HCT116 (cell line): ENCODE measurements around the gene GCLC. TPM values are rescaled to one million over a fixed set of nuclear protein-coding genes. Genes with fewer than 3 reads are reported as not detected.

Experiments used
- ATAC-seq: fragments of 200-7000 bp; cut with Tn5 transposase; 2 replicates; pipeline ENCODE4 v1.9.1; 2020; ENCODE audit warnings: mild to moderate bottlenecking, moderate library complexity
- BruUV-seq: library from RNA; stranded (reverse); fragments of 400-500 nt; replicated peaks from 2 replicates; lab custom pipeline; 2021; lab: Mats Ljungman, UMichigan
- CTCF ChIA-PET: fragments of 300-600 bp; sonication (Branson Sonifier 250); formaldehyde crosslinking; loops from one replicate; lab custom pipeline; 2021; ENCODE audit warnings: antibody characterized with exemption; lab: Charles Lee
- POLR2A ChIA-PET: fragments of 300-600, 350-600 bp; sonication (Branson Sonifier 250); formaldehyde crosslinking; loops from one replicate; lab custom pipeline; 2021; ENCODE audit warnings: antibody characterized with exemption; lab: Charles Lee
- RAD21 ChIA-PET, 2 experiments: fragments of 300-600 bp; sonication (Branson Sonifier 250); formaldehyde crosslinking; loops; one replicate each; lab custom pipeline; 2023; ENCODE audit warnings: low total read pairs in 2 of 2; ENCODE audit not compliant: uncharacterized antibody in 2 of 2, unreplicated experiment in 2 of 2, low non-redundant PET in 1 of 2; lab: Charles Lee
- DNase-seq: peaks from one replicate; pipeline ENCODE4 v3.0.0-alpha.2; 2010; ENCODE audit warnings: low read depth, low spot score
- H2AFZ ChIP-seq: fragments of 200-600 bp; shearing (Covaris generic), sonication (generic); 2 replicates; pipeline ENCODE4 v1.6.1; 2017; ENCODE audit warnings: low read depth, mixed run types, mixed read lengths, antibody characterized with exemption, low read length; ENCODE audit not compliant: poor library complexity, severe bottlenecking
- H3K27ac ChIP-seq: 2 replicates; pipeline ENCODE4 v1.5.1; 2012; ENCODE audit warnings: low read depth, low read length
- H3K27me3 ChIP-seq: fragments of 200-600 bp; sonication (generic); 2 replicates; pipeline ENCODE4 v1.6.1; 2016; ENCODE audit warnings: mixed run types, low read length, mixed read lengths; ENCODE audit not compliant: insufficient read depth
- H3K36me3 ChIP-seq, 2 experiments: fragments of 200-500 bp in 1 of 2; fragments of 200-600 bp in 1 of 2; sonication (Bioruptor generic) in 1 of 2; sonication (generic) in 1 of 2; 2 replicates each; pipeline versions ENCODE4 v1.5.1 to v1.6.1; 2014 to 2016; ENCODE audit warnings: low read length in 2 of 2, inconsistent platforms in 1 of 2, mixed read lengths in 1 of 2, mixed run types in 1 of 2; ENCODE audit not compliant: insufficient read depth in 2 of 2, control insufficient read depth in 1 of 2
- H3K4me1 ChIP-seq, 2 experiments: fragments of 200-600 bp in 1 of 2; sonication (generic) in 1 of 2; 2 replicates each; pipeline versions ENCODE4 v1.5.1 to v1.6.1; 2012 to 2017; ENCODE audit warnings: low read length in 2 of 2, inconsistent platforms in 1 of 2, mild to moderate bottlenecking in 1 of 2, mixed read lengths in 1 of 2, mixed run types in 1 of 2, moderate library complexity in 1 of 2; ENCODE audit not compliant: insufficient read depth in 2 of 2, control insufficient read depth in 1 of 2
- H3K4me2 ChIP-seq: fragments of 200-600 bp; sonication (generic); 2 replicates; pipeline ENCODE4 v1.6.1; 2017; ENCODE audit warnings: mixed run types, low read length, mixed read lengths
- H3K4me3 ChIP-seq, 2 experiments: fragments of 200-600 bp in 1 of 2; sonication (generic) in 1 of 2; replicated peaks in 1 of 2; 2 replicates each; pipeline ENCODE4 v1.5.1; 2011 to 2016; ENCODE audit warnings: low read length in 2 of 2, control low read depth in 1 of 2, low read depth in 1 of 2, mild to moderate bottlenecking in 1 of 2, mixed read lengths in 1 of 2, mixed run types in 1 of 2
- H3K79me2 ChIP-seq: fragments of 200-600 bp; sonication (generic); 2 replicates; pipeline ENCODE4 v1.6.1; 2017; ENCODE audit warnings: mild to moderate bottlenecking, mixed run types, low read length, moderate library complexity, mixed read lengths; ENCODE audit not compliant: insufficient read depth
- H3K9ac ChIP-seq: fragments of 200-600 bp; sonication (generic); 2 replicates; pipeline ENCODE4 v1.6.1; 2016; ENCODE audit warnings: low read length, mixed read lengths
- H3K9me2 ChIP-seq: fragments of 200-600 bp; sonication (generic), shearing (Covaris generic); 2 replicates; pipeline ENCODE4 v1.6.1; 2017; ENCODE audit warnings: mixed run types, mild to moderate bottlenecking, moderate library complexity; ENCODE audit not compliant: insufficient read depth
- H3K9me3 ChIP-seq, 2 experiments: fragments of 200-500 bp in 1 of 2; fragments of 200-600 bp in 1 of 2; sonication (Bioruptor generic) in 1 of 2; sonication (generic) in 1 of 2; 2 replicates each; pipeline ENCODE4 v1.6.1; 2014 to 2017; ENCODE audit warnings: low read length in 2 of 2, mixed read lengths in 2 of 2, inconsistent platforms in 1 of 2, low read depth in 1 of 2, mild to moderate bottlenecking in 1 of 2, mixed run types in 1 of 2, moderate library complexity in 1 of 2; ENCODE audit not compliant: control insufficient read depth in 1 of 2, insufficient read depth in 1 of 2
- H4K20me1 ChIP-seq: fragments of 200-600 bp; sonication (generic), shearing (Covaris generic); 2 replicates; pipeline ENCODE4 v1.6.1; 2017; ENCODE audit warnings: mixed run types, mild to moderate bottlenecking, moderate library complexity; ENCODE audit not compliant: insufficient read depth
- CEBPB ChIP-seq: IDR thresholded peaks from 2 replicates; pipeline ENCODE4 v1.6.1; 2012; ENCODE audit warnings: low read depth
- EGR1 ChIP-seq: IDR thresholded peaks from 2 replicates; pipeline ENCODE4 v1.6.1; 2012; ENCODE audit warnings: low read depth
- ELF1 ChIP-seq: IDR thresholded peaks from 2 replicates; pipeline ENCODE4 v1.6.1; 2012; ENCODE audit warnings: low read depth, borderline replicate concordance
- EZH2 ChIP-seq: fragments of 200-600 bp; sonication (generic); IDR thresholded peaks from 2 replicates; pipeline ENCODE4 v1.6.1; 2017; ENCODE audit warnings: antibody characterized with exemption, mixed run types
- EZH2phosphoT487 ChIP-seq: fragments of 200-600 bp; IDR thresholded peaks from 2 replicates; pipeline ENCODE4 v1.6.1; 2018; ENCODE audit warnings: antibody characterized with exemption, borderline replicate concordance
- JUND ChIP-seq: IDR thresholded peaks from 2 replicates; pipeline ENCODE4 v1.6.1; 2012
- POLR2A ChIP-seq: IDR thresholded peaks from 2 replicates; pipeline ENCODE4 v1.7.0; 2011; ENCODE audit warnings: borderline replicate concordance; ENCODE audit not compliant: insufficient read depth, insufficient read length; ENCODE audit errors: extremely low read depth
- POLR2AphosphoS5 ChIP-seq: IDR thresholded peaks from 2 replicates; pipeline ENCODE4 v1.6.1; 2011; ENCODE audit warnings: mild to moderate bottlenecking, low read depth, low read length, moderate library complexity
- RAD21 ChIP-seq: IDR thresholded peaks from 2 replicates; pipeline ENCODE4 v1.6.1; 2012; ENCODE audit warnings: low read depth, mild to moderate bottlenecking
- SIN3A ChIP-seq: IDR thresholded peaks from 2 replicates; pipeline ENCODE4 v1.6.1; 2012; ENCODE audit warnings: low read depth
- SP1 ChIP-seq: IDR thresholded peaks from 2 replicates; pipeline ENCODE4 v1.6.1; 2012; ENCODE audit warnings: low read depth
- SRF ChIP-seq: IDR thresholded peaks from 2 replicates; pipeline ENCODE4 v1.6.1; 2012; ENCODE audit warnings: low read depth
- TCF7L2 ChIP-seq: IDR thresholded peaks from 2 replicates; pipeline ENCODE4 v1.7.0; 2011; ENCODE audit warnings: borderline replicate concordance, inconsistent platforms; ENCODE audit not compliant: insufficient read depth, insufficient read length; ENCODE audit errors: extremely low read depth
- YY1 ChIP-seq: IDR thresholded peaks from 2 replicates; pipeline ENCODE4 v1.6.1; 2011; ENCODE audit warnings: low read length, low read depth, moderate library complexity, mild to moderate bottlenecking; ENCODE audit not compliant: insufficient replicate concordance; ENCODE audit errors: extremely low read depth
- ZFX ChIP-seq: fragments of 450-650 bp; IDR thresholded peaks from 2 replicates; pipeline ENCODE4 v1.6.1; 2017
- ZNF274 ChIP-seq: fragments of 200-500 bp; sonication (Bioruptor generic); IDR thresholded peaks from 2 replicates; pipeline ENCODE4 v1.6.1; 2014; ENCODE audit warnings: mild to moderate bottlenecking, low read depth, low read length, inconsistent platforms
- intact Hi-C: fragments of 100-400 bp; cut with micrococcal nuclease; formaldehyde crosslinking; loops from 2 replicates; pipeline ENCODE4 v1.10.0; 2022
- total RNA-seq: library from RNA; stranded (reverse); gene quantifications from one replicate; pipeline ENCODE4 v1.2.1, GENCODE V29; 2021; ENCODE audit not compliant: unreplicated experiment
- TF ChIP-seq, protein P1 (sequence below): IDR thresholded peaks from 2 replicates; pipeline ENCODE4 v1.6.1; 2012
- TF ChIP-seq, protein P2 (sequence below): IDR thresholded peaks from 2 replicates; pipeline ENCODE4 v1.6.1; 2012; ENCODE audit warnings: low read depth
- TF ChIP-seq, protein P3 (sequence below): IDR thresholded peaks from 2 replicates; pipeline ENCODE4 v1.6.1; 2011; ENCODE audit warnings: mild to moderate bottlenecking, low read length, moderate library complexity; ENCODE audit not compliant: insufficient replicate concordance; ENCODE audit errors: extremely low read depth

Gene GCLC
- total RNA-seq, 1 experiment from 2014 or later: 72.0 TPM

DNA sequence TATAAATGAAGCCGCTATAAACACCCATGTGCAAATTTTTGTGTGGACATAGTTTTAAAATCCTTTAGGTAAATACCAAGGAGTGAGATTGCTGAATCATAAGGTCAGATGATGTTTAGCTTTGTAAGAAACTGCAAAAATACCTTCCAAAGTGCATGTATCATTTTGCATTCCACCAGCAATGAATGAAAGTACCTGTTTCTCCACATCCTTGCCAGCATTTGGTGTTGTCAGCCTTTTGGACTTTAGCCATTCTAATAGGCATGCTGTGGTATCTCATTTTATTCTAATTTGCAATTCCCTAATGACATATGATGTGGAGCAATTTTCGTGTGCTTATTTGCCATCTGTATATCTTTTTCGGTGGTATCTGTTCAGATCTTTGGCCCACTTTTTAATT lies 93.7 kb downstream of the GCLC start:
- POLR2A ChIA-PET: no interaction called here
- H3K36me3 ChIP-seq: no peaks in the 10 kb centered on the region
- CTCF ChIA-PET: no interaction called here
- H3K9me2 ChIP-seq: no peaks in the 10 kb centered on the region
- H3K4me3 ChIP-seq: no peak overlapping the region
- ATAC-seq: no peak
- BruUV-seq: no TSS peak
- no peak overlapping the region for H3K27ac ChIP-seq
- intact Hi-C loops: no loop called here
- no peak overlapping the region for H2AFZ ChIP-seq
- H3K4me1 ChIP-seq: no peaks in the 10 kb centered on the region
- H3K4me2 ChIP-seq: no peak overlapping the region
- RAD21 ChIA-PET: no interaction called here
- H3K9ac ChIP-seq: no peak overlapping the region
- no peaks in the 10 kb centered on the region for H3K79me2 ChIP-seq
- H3K9me3 ChIP-seq: no peaks in the 10 kb centered on the region
- no peaks in the 10 kb centered on the region for H3K27me3 ChIP-seq
- no peaks in the 10 kb centered on the region for H4K20me1 ChIP-seq
- TF ChIP-seq SP1 (no peak), POLR2A (no peak), EGR1 (no peak), RAD21 (no peak), SRF (no peak), TCF7L2 (no peak), EZH2 (no peak), SIN3A (no peak), ELF1 (no peak), JUND (no peak), EZH2phosphoT487 (no peak), ZNF274 (no peak), ZFX (no peak), POLR2AphosphoS5 (no peak), YY1 (no peak), CEBPB (no peak)
- TF ChIP-seq, protein P1, sequence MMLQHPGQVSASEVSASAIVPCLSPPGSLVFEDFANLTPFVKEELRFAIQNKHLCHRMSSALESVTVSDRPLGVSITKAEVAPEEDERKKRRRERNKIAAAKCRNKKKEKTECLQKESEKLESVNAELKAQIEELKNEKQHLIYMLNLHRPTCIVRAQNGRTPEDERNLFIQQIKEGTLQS: no peak
- TF ChIP-seq, protein P2, sequence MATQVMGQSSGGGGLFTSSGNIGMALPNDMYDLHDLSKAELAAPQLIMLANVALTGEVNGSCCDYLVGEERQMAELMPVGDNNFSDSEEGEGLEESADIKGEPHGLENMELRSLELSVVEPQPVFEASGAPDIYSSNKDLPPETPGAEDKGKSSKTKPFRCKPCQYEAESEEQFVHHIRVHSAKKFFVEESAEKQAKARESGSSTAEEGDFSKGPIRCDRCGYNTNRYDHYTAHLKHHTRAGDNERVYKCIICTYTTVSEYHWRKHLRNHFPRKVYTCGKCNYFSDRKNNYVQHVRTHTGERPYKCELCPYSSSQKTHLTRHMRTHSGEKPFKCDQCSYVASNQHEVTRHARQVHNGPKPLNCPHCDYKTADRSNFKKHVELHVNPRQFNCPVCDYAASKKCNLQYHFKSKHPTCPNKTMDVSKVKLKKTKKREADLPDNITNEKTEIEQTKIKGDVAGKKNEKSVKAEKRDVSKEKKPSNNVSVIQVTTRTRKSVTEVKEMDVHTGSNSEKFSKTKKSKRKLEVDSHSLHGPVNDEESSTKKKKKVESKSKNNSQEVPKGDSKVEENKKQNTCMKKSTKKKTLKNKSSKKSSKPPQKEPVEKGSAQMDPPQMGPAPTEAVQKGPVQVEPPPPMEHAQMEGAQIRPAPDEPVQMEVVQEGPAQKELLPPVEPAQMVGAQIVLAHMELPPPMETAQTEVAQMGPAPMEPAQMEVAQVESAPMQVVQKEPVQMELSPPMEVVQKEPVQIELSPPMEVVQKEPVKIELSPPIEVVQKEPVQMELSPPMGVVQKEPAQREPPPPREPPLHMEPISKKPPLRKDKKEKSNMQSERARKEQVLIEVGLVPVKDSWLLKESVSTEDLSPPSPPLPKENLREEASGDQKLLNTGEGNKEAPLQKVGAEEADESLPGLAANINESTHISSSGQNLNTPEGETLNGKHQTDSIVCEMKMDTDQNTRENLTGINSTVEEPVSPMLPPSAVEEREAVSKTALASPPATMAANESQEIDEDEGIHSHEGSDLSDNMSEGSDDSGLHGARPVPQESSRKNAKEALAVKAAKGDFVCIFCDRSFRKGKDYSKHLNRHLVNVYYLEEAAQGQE: no peak
- TF ChIP-seq, protein P3, sequence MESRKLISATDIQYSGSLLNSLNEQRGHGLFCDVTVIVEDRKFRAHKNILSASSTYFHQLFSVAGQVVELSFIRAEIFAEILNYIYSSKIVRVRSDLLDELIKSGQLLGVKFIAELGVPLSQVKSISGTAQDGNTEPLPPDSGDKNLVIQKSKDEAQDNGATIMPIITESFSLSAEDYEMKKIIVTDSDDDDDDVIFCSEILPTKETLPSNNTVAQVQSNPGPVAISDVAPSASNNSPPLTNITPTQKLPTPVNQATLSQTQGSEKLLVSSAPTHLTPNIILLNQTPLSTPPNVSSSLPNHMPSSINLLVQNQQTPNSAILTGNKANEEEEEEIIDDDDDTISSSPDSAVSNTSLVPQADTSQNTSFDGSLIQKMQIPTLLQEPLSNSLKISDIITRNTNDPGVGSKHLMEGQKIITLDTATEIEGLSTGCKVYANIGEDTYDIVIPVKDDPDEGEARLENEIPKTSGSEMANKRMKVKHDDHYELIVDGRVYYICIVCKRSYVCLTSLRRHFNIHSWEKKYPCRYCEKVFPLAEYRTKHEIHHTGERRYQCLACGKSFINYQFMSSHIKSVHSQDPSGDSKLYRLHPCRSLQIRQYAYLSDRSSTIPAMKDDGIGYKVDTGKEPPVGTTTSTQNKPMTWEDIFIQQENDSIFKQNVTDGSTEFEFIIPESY: no peak
- no peak for DNase-seq
